Epithelial cell of esophagus (primary cell): ENCODE measurements around the gene KIF1B.
A peak's percentile ranks its signal among the peaks of the same experiment; 100 is the strongest.
"Not testable (repeated sequence)": the region's sequence is repeated elsewhere in the genome, so short reads cannot be mapped to it uniquely, and the experiment has no call there.

Experiments used
- DNase-seq: peaks from one replicate; pipeline ENCODE4 v3.0.0; 2010; ENCODE audit warnings: low read depth
- H3K4me3 ChIP-seq: 2 replicates; pipeline ENCODE4 v1.5.1; 2011; ENCODE audit warnings: mild to moderate bottlenecking, low read length, control low read depth
- CTCF ChIP-seq: IDR thresholded peaks from 2 replicates; pipeline ENCODE4 v1.5.1; 2011; ENCODE audit warnings: low read depth, mild to moderate bottlenecking, low read length, control low read depth, inconsistent platforms; ENCODE audit not compliant: insufficient read depth; ENCODE audit errors: missing control alignments

Gene KIF1B

GRCh38 chr1:10401281-10401680 is 190.9 kb downstream of the KIF1B start:
- H3K4me3 ChIP-seq: no peak overlapping the region

DNA sequence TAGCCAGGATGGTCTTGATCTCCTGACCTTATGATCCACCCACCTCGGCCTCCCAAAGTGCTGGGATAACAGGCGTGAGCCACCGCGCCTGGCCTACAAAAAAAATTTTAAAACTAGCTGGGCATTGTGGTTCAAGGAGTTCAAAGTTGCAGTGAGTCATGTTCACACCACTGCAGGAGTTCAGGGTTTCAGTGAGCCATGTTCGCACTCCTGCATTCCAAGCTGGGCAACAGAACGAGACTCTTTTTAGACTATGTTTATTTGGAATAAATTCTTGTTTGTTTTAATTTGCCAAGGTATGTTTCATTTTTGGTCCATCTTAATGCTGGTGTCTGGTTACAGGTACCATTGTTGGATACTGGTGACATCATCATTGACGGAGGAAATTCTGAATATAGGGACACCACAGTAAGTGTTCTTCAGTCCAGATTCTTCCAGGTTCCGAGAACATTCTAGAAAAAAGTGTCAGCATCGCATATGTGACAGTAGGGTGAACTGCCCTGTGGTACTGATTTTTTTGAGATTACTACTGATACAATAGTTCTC is 192.4 kb downstream of the KIF1B start:
- H3K4me3 ChIP-seq: no peak overlapping the region
- DNase-seq: no peak
- no peak for TF ChIP-seq CTCF

More at GRCh38 chr1:10401281-10401680, 190.9 kb downstream of the KIF1B start:
- DNase-seq: peak; percentile 35
- no peak for TF ChIP-seq CTCF

GRCh38 chr1:10407201-10407600 is 196.8 kb downstream of the KIF1B start:
- DNase-seq: no peak

GRCh38 chr1:10415211-10415930 is 205.0 kb downstream of the KIF1B start:
- no peak overlapping the region for H3K4me3 ChIP-seq
- DNase-seq: peak; percentile 80
- TF ChIP-seq CTCF: no peak

More at GRCh38 chr1:10407201-10407600, 196.8 kb downstream of the KIF1B start:
- no peak overlapping the region for H3K4me3 ChIP-seq
- no peak for TF ChIP-seq CTCF

DNA sequence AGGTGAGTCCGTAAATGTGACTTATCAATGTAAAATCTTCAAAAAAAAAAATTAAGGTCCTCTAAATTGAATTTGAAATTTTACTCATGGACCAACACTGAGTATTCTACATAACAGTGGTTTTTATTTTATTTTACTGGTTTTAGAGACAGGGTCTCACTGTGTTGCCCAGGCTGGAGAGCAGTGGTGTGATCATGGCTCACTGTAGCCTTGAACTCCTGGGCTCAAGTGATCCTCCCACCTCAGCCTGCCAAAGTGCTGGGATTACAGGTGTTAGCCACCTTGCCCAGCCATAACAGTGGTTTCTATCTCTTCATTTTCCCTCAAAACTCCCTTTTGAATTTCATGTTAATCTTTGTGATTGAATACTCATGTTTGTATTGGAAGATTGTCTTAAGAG is 205.6 kb downstream of the KIF1B start:
- DNase-seq, H3K4me3 ChIP-seq: not testable (repeated sequence)

- H3K4me3 ChIP-seq, DNase-seq: not testable (repeated sequence)
These were observed 208.4 kb downstream of the KIF1B start for GRCh38 chr1:10418741-10419140.

DNA sequence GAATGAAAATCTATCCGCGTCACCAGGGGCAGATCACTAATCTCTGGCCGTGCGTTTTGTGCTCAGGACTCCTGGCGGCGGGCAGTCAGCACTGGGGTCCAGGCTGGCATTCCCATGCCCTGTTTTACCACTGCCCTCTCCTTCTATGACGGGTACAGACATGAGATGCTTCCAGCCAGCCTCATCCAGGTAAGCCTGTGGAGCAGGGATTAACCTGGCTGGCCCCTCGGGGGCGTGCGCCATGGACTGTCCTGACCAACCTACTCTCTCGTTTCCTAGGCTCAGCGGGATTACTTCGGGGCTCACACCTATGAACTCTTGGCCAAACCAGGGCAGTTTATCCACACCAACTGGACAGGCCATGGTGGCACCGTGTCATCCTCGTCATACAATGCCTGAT is 209.0 kb downstream of the KIF1B start:
- DNase-seq: no peak
- no peak overlapping the region for H3K4me3 ChIP-seq
- TF ChIP-seq CTCF: no peak

- H3K4me3 ChIP-seq: no peak overlapping the region
- no peak for DNase-seq
- no peak for TF ChIP-seq CTCF
These were observed 211.3 kb downstream of the KIF1B start for GRCh38 chr1:10421637-10422036.
